ENCODE results near the gene WASF2.

The WASF2 gene

DNA sequence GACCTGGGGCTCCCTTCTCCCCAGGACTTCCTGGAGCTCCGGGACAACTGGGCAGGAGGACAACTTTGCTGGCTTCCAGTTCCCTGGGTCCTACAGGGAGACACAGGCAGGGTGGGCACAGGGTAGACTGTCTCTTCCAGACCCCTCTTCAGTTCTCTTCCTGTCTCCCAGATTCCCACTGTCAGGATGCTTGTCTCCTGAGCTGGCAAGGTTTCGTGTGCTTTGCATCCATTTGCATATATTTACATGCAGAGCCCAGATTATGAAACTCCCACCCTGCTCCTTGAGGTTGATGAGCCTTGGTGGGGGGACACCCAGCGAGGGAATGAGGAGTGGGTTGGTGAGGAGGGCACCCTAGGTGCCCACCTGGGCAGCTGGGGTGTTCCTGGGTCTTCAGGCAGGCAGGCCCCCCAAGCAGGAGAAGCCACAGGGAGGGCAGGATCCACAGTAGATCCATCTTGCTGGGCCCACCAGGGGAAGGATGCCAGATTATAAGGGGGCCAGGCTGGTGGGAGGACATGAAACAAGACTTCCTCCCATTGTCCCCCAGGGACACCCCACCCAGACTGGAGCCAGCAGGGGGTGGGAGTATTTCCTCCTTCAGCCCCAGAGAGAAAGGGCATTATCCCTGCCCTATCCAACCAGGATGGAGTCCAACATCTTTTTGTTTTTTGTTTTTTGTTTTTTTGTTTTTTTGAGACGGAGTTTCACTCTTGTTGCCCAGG, 115.4 kb downstream of the WASF2 start, which contains the start of gene FCN3:
TSS of gene FCN3 (minus strand) at position 463 of the 725 bp plus-strand sequence. CDS start at position 457, 6 bp downstream.
- Histone ChIP-seq H3K23ac (ENCODE audit: low read length in 2 of 2) (no peak within 1 kb of the TSS), H3K9me3 (ENCODE audit: control insufficient read depth, low read length) (no peaks in the 10 kb centered on the region), H3K27me3 (ENCODE audit: control insufficient read depth in 1 of 2, insufficient read depth in 1 of 2, low read length in 2 of 2) (peaks cover 2 to 12% of the 10 kb centered on the region in 2 experiments), H3K14ac (ENCODE audit: low read length in 2 of 2) (no peak within 1 kb of the TSS), H3K27ac (ENCODE audit: low read length, poor library complexity, severe bottlenecking) (no peak within 1 kb of the TSS), H4K8ac (ENCODE audit: low read length) (no peak within 1 kb of the TSS), H2BK12ac (ENCODE audit: low read length in 2 of 2) (no peak within 1 kb of the TSS), H4K91ac (ENCODE audit: low read length) (no peak within 1 kb of the TSS), H2BK15ac (ENCODE audit: low read depth, poor library complexity, severe bottlenecking) (no peak within 1 kb of the TSS), H2BK120ac (ENCODE audit: low read depth, low read length) (no peak within 1 kb of the TSS), H3K4me2 (ENCODE audit: low read length, poor library complexity, severe bottlenecking) (no peak within 1 kb of the TSS), H3K4me3 (ENCODE audit: insufficient read depth in 1 of 2, low read depth in 1 of 2, low read length in 2 of 2) (no peak within 1 kb of the TSS), H3K36me3 (ENCODE audit: control insufficient read depth in 1 of 2, insufficient read depth in 2 of 2, low read depth in 1 of 2, low read length in 2 of 2) (no peaks in the 10 kb centered on the region), H3K18ac (ENCODE audit: low read depth in 1 of 2, low read length in 2 of 2) (no peak within 1 kb of the TSS), H3K9ac (ENCODE audit: low read length) (no peak within 1 kb of the TSS), H2AFZ (ENCODE audit: low read depth, low read length) (no peak within 1 kb of the TSS), H2AK5ac (ENCODE audit: low read length, severe bottlenecking) (no peak within 1 kb of the TSS), H3K79me1 (replicated peaks; ENCODE audit: low read length, poor library complexity, severe bottlenecking) (no peaks in the 10 kb centered on the region), H3K4ac (ENCODE audit: low read depth in 1 of 2, low read length in 2 of 2) (no peak within 1 kb of the TSS), H3K4me1 (ENCODE audit: control insufficient read depth, insufficient read depth, low read depth, low read length) (peaks cover 2% of the 10 kb centered on the region), H2BK5ac (ENCODE audit: low read depth, low read length, poor library complexity, severe bottlenecking) (no peak within 1 kb of the TSS)
- 69% methylated on average over 4 of the region's 4 CpGs for WGBS
- no peak for DNase-seq

DNA sequence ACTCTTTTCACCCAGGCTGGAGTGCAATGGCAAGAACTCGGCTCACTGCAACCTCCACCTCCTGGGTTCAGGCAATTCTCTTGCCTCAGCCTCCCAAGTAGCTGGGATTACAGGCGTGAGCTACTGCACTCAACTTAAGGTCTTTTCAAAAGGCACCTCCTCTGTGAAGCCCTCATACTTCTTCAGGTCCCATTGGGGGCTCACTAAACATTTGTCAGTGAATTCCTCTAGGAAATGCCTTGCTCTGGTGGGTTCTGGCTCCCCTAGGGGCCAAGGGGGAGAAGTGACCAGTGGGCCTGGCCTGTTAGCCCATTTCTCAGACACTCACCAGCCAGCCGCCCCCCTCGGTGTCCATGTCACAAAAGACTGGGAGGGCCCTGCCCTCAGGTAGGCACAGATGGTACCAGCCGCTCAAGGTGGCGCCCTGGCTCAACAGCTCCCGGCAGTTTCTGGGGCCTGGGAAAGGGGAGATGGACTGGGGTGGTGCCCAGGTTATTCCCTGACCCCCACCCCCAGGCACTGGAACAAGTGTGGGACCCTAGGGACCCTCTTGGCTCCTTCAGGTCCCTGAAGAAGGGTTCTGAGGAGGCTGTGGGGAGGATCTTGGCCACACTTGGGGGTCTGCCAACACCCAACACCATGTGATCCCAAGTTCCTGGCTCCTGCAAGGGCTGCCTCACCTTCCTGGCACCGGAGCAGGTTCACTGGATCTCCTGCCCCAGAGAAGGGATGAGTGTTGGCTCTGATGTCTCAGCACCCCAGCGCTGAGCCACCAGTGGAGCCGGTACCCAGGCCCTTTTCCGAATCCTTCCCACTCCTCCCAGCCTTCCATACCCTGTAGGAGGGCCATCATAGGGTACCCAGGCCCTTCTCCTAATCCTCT, 116.9 kb downstream of the WASF2 start:
- Histone ChIP-seq H2AK5ac (ENCODE audit: low read length, severe bottlenecking) (no peak overlapping the region), H3K9ac (ENCODE audit: low read length) (no peak overlapping the region), H2BK5ac (ENCODE audit: low read depth, low read length, poor library complexity, severe bottlenecking) (no peak overlapping the region), H3K79me1 (replicated peaks; ENCODE audit: low read length, poor library complexity, severe bottlenecking) (no peaks in the 10 kb centered on the region), H3K4me1 (ENCODE audit: control insufficient read depth, insufficient read depth, low read depth, low read length) (peaks cover under 1% of the 10 kb centered on the region), H4K8ac (ENCODE audit: low read length) (no peak overlapping the region), H2BK15ac (ENCODE audit: low read depth, poor library complexity, severe bottlenecking) (no peak overlapping the region), H4K91ac (ENCODE audit: low read length) (no peak overlapping the region), H3K14ac (ENCODE audit: low read length in 2 of 2) (no peak overlapping the region), H3K18ac (ENCODE audit: low read depth in 1 of 2, low read length in 2 of 2) (no peak overlapping the region), H3K23ac (ENCODE audit: low read length in 2 of 2) (no peak overlapping the region), H2BK12ac (ENCODE audit: low read length in 2 of 2) (no peak overlapping the region), H3K36me3 (ENCODE audit: control insufficient read depth in 1 of 2, insufficient read depth in 2 of 2, low read depth in 1 of 2, low read length in 2 of 2) (no peaks in the 10 kb centered on the region), H3K9me3 (ENCODE audit: control insufficient read depth, low read length) (no peaks in the 10 kb centered on the region), H3K4me3 (ENCODE audit: insufficient read depth in 1 of 2, low read depth in 1 of 2, low read length in 2 of 2) (no peak overlapping the region), H3K27me3 (ENCODE audit: control insufficient read depth in 1 of 2, insufficient read depth in 1 of 2, low read length in 2 of 2) (peaks cover 0 to 12% of the 10 kb centered on the region in 2 experiments), H2BK120ac (ENCODE audit: low read depth, low read length) (no peak overlapping the region), H3K4me2 (ENCODE audit: low read length, poor library complexity, severe bottlenecking) (no peak overlapping the region), H2AFZ (ENCODE audit: low read depth, low read length) (no peak overlapping the region), H3K4ac (ENCODE audit: low read depth in 1 of 2, low read length in 2 of 2) (no peak overlapping the region), H3K27ac (ENCODE audit: low read length, poor library complexity, severe bottlenecking) (no peak overlapping the region)
- no peak for DNase-seq
- WGBS = 75% methylated on average over 11 of the region's 11 CpGs

DNA sequence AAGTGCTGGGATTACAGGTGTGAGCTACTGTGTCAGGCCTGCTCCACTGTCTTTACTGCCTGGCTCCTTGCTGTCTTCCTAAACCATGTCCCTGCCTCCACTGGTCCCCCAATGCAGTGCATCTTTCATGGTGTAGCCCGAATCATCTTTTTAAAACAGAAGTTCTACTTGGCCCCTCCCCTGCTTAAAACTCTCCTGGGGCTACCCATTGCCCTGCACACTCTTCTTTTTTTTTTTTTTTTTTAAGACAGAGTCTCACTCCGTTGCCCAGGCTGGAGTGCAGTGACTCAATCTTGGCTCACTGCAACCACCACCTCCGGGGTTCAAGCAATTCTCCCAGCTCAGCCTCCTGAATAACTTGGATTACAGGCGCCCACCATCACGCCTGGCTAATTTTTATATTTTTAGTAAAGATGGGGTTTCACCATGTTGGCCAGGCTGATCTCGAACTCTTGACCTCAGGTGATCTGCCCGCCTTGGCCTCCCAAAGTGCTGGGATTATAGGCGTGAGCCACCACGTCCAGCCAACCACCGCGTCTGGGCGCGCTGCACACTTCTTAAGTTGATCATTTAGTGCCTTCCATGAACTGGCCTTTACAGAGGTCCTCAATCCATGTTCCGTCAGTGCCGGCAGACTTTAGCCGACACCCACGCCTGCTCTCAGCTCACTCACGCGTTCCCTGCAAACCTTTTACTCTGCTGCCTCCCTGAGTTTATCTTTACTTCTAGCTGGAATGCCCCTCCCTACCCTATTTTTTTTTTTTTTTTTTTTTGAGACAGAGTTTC, 117.8 kb downstream of the WASF2 start:
- Histone ChIP-seq H3K4me3 (ENCODE audit: insufficient read depth in 1 of 2, low read depth in 1 of 2, low read length in 2 of 2) (no peak overlapping the region), H3K4me2 (ENCODE audit: low read length, poor library complexity, severe bottlenecking) (no peak overlapping the region), H3K4me1 (ENCODE audit: control insufficient read depth, insufficient read depth, low read depth, low read length) (peaks cover under 1% of the 10 kb centered on the region), H4K8ac (ENCODE audit: low read length) (no peak overlapping the region), H2AFZ (ENCODE audit: low read depth, low read length) (no peak overlapping the region), H3K4ac (ENCODE audit: low read depth in 1 of 2, low read length in 2 of 2) (no peak overlapping the region), H2BK12ac (ENCODE audit: low read length in 2 of 2) (no peak overlapping the region), H2AK5ac (ENCODE audit: low read length, severe bottlenecking) (no peak overlapping the region), H3K9me3 (ENCODE audit: control insufficient read depth, low read length) (no peaks in the 10 kb centered on the region), H3K18ac (ENCODE audit: low read depth in 1 of 2, low read length in 2 of 2) (no peak overlapping the region), H2BK15ac (ENCODE audit: low read depth, poor library complexity, severe bottlenecking) (no peak overlapping the region), H3K9ac (ENCODE audit: low read length) (no peak overlapping the region), H3K79me1 (replicated peaks; ENCODE audit: low read length, poor library complexity, severe bottlenecking) (no peaks in the 10 kb centered on the region), H3K27ac (ENCODE audit: low read length, poor library complexity, severe bottlenecking) (no peak overlapping the region), H3K23ac (ENCODE audit: low read length in 2 of 2) (no peak overlapping the region), H4K91ac (ENCODE audit: low read length) (no peak overlapping the region), H2BK5ac (ENCODE audit: low read depth, low read length, poor library complexity, severe bottlenecking) (no peak overlapping the region), H3K36me3 (ENCODE audit: control insufficient read depth in 1 of 2, insufficient read depth in 2 of 2, low read depth in 1 of 2, low read length in 2 of 2) (no peaks in the 10 kb centered on the region), H3K27me3 (ENCODE audit: control insufficient read depth in 1 of 2, insufficient read depth in 1 of 2, low read length in 2 of 2) (peaks cover 0 to 12% of the 10 kb centered on the region in 2 experiments), H2BK120ac (ENCODE audit: low read depth, low read length) (no peak overlapping the region), H3K14ac (ENCODE audit: low read length in 2 of 2) (no peak overlapping the region)
- DNase-seq = no peak
- 89% methylated on average over 19 of the region's 19 CpGs for WGBS

All from mesenchymal stem cell (in vitro differentiated cells and primary cell).